SK-N-MC (cell line): ENCODE data around the gene RNF126.

Experiments used
- EZH2 ChIP-seq: fragments of 200-600 bp; sonication (generic); IDR thresholded peaks from one replicate; pipeline ENCODE4 v1.6.1; 2017; ENCODE audit warnings: antibody characterized with exemption
- POLR2AphosphoS5 ChIP-seq: IDR thresholded peaks from 2 replicates; pipeline ENCODE4 v1.6.1; 2012; ENCODE audit warnings: mild to moderate bottlenecking, low read depth, low read length, borderline replicate concordance

DNA sequence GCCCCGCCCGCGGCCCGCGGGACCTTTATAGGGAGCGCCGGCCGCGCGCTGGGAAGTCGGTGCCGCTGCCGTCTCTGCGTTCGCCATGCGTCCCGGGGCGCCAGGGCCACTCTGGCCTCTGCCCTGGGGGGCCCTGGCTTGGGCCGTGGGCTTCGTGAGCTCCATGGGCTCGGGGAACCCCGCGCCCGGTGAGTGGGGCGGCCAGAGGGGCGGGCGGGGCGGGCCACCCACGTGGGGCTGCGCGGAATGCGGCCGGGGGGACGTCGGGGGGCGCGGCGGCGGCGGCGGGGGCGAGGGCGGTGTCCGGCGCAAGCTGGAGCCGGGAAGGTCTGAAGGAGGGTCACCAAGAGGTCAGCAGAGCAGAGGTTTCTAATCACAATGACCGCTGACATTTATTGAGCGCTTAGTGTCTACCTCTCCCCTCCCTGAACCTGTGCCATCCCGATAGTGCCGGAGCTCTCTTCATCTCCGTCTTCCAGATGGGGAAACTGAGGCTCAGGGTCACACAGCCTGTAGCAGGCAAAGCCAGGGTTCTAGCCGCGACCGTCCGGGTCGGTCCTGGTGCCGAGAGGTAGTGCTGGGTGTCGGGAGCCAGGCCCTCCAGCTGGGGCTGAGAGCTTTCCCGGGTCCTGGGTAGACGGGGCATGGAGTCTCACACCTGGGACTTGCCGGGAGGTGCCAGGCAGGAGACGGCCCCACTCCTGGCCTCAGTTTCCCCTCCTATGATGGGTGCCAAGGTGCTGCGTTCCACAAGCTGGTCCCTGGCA lies 13.5 kb upstream of the RNF126 start, which contains the start of gene FSTL3:
- TF ChIP-seq EZH2 (no peak), POLR2AphosphoS5 (peak; percentile 6; the same call in 1 of the 2 replicates)
